ENCODE data around the gene VWA7.
A peak's percentile ranks its signal among the peaks of the same experiment; 100 is the strongest.
"Not testable (repeated sequence)": the region's sequence is repeated elsewhere in the genome, so short reads cannot be mapped to it uniquely, and the experiment has no call there.

VWA7 gene

GRCh38 chr6:31806470-31807272, 29.5 kb upstream of the VWA7 start, which contains the start of gene LSM2:
TSS of gene LSM2 (minus strand) at chr6:31806966. CDS start at chr6:31806757, 209 bp downstream.
- TF ChIP-seq CTCF (IDR thresholded peaks at IDR 0.05; ENCODE audit: low read depth, low read length): 0 out of 2 replicates have a peak, but pooled peaks have one; percentile 7
- peak within 1 kb of the TSS; percentile 70 for H3K4me3 ChIP-seq (ENCODE audit: low read depth, low read length)

- H3K4me3 ChIP-seq (ENCODE audit: low read depth, low read length): peak overlapping the region; percentile 70
- no peak for TF ChIP-seq CTCF (IDR thresholded peaks at IDR 0.05; ENCODE audit: low read depth, low read length)
Observed at GRCh38 chr6:31805939-31806469, 28.9 kb upstream of the VWA7 start.

GRCh38 chr6:31801031-31801927, 24.2 kb upstream of the VWA7 start:
- H3K4me3 ChIP-seq (ENCODE audit: low read depth, low read length): not testable (repeated sequence)

GRCh38 chr6:31799781-31800180, 22.7 kb upstream of the VWA7 start:
- no peak overlapping the region for H3K4me3 ChIP-seq (ENCODE audit: low read depth, low read length)
- TF ChIP-seq CTCF (IDR thresholded peaks at IDR 0.05; ENCODE audit: low read depth, low read length): no peak

GRCh38 chr6:31797588-31797987, 20.5 kb upstream of the VWA7 start:
- no peak for TF ChIP-seq CTCF (IDR thresholded peaks at IDR 0.05; ENCODE audit: low read depth, low read length)

GRCh38 chr6:31796993-31797385, 19.9 kb upstream of the VWA7 start:
- no peak for TF ChIP-seq CTCF (IDR thresholded peaks at IDR 0.05; ENCODE audit: low read depth, low read length)
- H3K4me3 ChIP-seq (ENCODE audit: low read depth, low read length): no peak overlapping the region

More at GRCh38 chr6:31797588-31797987, 20.5 kb upstream of the VWA7 start:
- no peak overlapping the region for H3K4me3 ChIP-seq (ENCODE audit: low read depth, low read length)

GRCh38 chr6:31795616-31796298, 18.6 kb upstream of the VWA7 start, which contains the start of gene VARS1:
TSS of gene VARS1 (minus strand) at chr6:31795752. CDS start at chr6:31795217, 535 bp downstream.
- peak; percentile 78 for TF ChIP-seq CTCF (IDR thresholded peaks at IDR 0.05; ENCODE audit: low read depth, low read length)
- peak within 1 kb of the TSS; percentile 95 for H3K4me3 ChIP-seq (ENCODE audit: low read depth, low read length)
